AG04450 (cell line): Measurements from ENCODE around the gene CASQ1. TPM values are rescaled to one million over a fixed set of nuclear protein-coding genes. Genes with fewer than 3 reads are reported as not detected.

Experiments
- CTCF ChIA-PET: fragments of 300-600, 350-600 bp; formaldehyde crosslinking; extraction: SDS; loops from one replicate; lab custom pipeline; 2022; ENCODE audit warnings: antibody characterized with exemption, inconsistent platforms; lab: Charles Lee
- POLR2A ChIA-PET: fragments of 350-600 bp; formaldehyde crosslinking; extraction: SDS; loops from one replicate; lab custom pipeline; 2021; ENCODE audit warnings: antibody characterized with exemption, inconsistent platforms; lab: Yijun Ruan, JAX
- DNase-seq: peaks from one replicate; pipeline ENCODE4 v3.0.0-alpha.2; 2011; ENCODE audit warnings: low read depth, low spot score
- H3K27ac ChIP-seq: one replicate; pipeline ENCODE4 v1.5.1; 2012; ENCODE audit warnings: low read depth, low read length, control low read depth
- H3K27me3 ChIP-seq: one replicate; pipeline ENCODE4 v1.6.0; 2012; ENCODE audit warnings: low read length; ENCODE audit not compliant: control insufficient read depth, insufficient read depth
- H3K4me3 ChIP-seq: 2 replicates; pipeline ENCODE4 v1.5.1; 2011; ENCODE audit warnings: mild to moderate bottlenecking, low read depth, low read length, control low read depth
- H3K9me3 ChIP-seq: 2 replicates; pipeline ENCODE4 v1.5.1; 2012; ENCODE audit warnings: low read length; ENCODE audit not compliant: control insufficient read depth, insufficient read depth
- polyA plus RNA-seq: library from polyadenylated mRNA; depleted of rRNA; stranded (reverse); fragments of >200 nt; gene quantifications from 2 replicates; pipeline ENCODE4 v1.2.3, GENCODE V29; 2011
- TF ChIP-seq, protein P1 (sequence below): IDR thresholded peaks from 2 replicates; pipeline ENCODE4 v1.5.1; 2011; ENCODE audit warnings: low read depth, low read length, control low read depth, inconsistent platforms

CASQ1 gene
- polyA plus RNA-seq, 1 experiment: 0.17 TPM

- no peak overlapping the region for H3K27ac ChIP-seq
- no peaks in the 10 kb centered on the region for H3K9me3 ChIP-seq
- ChIA-PET CTCF (interaction anchor here (0.7 to 1.2 kb wide), 4 partner anchors 23 to 85 kb away, joined by 3 to 5 read pairs (median 4); no protein-coding TSS in a partner anchor), POLR2A (no interaction called here)
- TF ChIP-seq, protein P1, sequence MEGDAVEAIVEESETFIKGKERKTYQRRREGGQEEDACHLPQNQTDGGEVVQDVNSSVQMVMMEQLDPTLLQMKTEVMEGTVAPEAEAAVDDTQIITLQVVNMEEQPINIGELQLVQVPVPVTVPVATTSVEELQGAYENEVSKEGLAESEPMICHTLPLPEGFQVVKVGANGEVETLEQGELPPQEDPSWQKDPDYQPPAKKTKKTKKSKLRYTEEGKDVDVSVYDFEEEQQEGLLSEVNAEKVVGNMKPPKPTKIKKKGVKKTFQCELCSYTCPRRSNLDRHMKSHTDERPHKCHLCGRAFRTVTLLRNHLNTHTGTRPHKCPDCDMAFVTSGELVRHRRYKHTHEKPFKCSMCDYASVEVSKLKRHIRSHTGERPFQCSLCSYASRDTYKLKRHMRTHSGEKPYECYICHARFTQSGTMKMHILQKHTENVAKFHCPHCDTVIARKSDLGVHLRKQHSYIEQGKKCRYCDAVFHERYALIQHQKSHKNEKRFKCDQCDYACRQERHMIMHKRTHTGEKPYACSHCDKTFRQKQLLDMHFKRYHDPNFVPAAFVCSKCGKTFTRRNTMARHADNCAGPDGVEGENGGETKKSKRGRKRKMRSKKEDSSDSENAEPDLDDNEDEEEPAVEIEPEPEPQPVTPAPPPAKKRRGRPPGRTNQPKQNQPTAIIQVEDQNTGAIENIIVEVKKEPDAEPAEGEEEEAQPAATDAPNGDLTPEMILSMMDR: no peak
- peaks cover 27% of the 10 kb centered on the region for H3K27me3 ChIP-seq
- no peak overlapping the region for H3K4me3 ChIP-seq
- DNase-seq: no peak
These were observed 20.6 kb upstream of the CASQ1 start for GRCh38 chr1:160169553-160170399.

- no peak overlapping the region for H3K4me3 ChIP-seq
- CTCF ChIA-PET: interaction anchor here (0.9 to 1.2 kb wide), 2 partner anchors 22 to 81 kb away, joined by 4 read pairs; no protein-coding TSS in a partner anchor
- no peak for DNase-seq
- TF ChIP-seq, protein P1: no peak
- POLR2A ChIA-PET: no interaction called here
- H3K27me3 ChIP-seq: peaks cover 33% of the 10 kb centered on the region
- no peak overlapping the region for H3K27ac ChIP-seq
- no peaks in the 10 kb centered on the region for H3K9me3 ChIP-seq
These were observed 19.0 kb upstream of the CASQ1 start for GRCh38 chr1:160171354-160171753.

DNA sequence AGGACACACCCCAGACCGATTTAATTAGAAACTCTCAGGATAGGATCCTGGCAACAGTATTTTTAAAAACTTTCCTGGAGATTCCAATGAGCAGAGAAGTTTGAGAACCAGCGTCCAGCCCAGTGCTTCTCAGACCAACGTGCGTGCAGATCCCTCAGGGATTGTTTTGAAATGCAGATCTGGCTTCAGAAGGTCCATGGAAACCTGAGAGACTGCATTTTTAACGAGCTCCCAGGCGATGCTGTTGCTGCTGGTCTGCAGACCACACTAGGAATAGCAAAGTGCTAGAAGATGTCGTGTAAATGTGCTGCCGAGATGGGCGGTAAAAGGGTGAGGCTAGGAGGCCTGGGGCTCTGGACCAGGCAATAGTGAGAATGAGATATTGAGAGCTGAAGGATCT, 18.4 kb upstream of the CASQ1 start:
- no peak overlapping the region for H3K27ac ChIP-seq
- CTCF ChIA-PET: interaction anchor here (0.6 kb wide), 1 partner anchor 21 kb away, joined by 4 read pairs; no protein-coding TSS in a partner anchor

DNA sequence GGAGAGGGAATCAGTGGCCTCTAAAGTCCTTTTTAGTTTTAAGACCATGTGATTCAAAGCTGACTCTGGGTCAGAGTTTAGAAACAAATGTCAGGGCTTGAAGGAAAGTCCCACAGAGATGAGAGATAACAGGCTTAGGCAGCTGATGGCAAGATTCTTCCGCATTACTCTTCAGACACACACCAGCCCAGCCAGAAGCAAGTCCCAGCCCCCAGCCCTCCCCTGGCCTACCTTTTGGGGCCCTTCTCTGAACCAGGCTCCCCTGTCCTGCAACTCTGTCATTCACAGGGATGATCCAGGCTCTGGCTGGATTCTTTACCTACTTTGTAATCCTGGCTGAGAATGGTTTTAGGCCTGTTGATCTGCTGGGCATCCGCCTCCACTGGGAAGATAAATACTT, 13.1 kb upstream of the CASQ1 start:
- TF ChIP-seq, protein P1: no peak
- Histone ChIP-seq H3K27ac (no peak overlapping the region), H3K27me3 (peaks cover 20% of the 10 kb centered on the region), H3K9me3 (no peaks in the 10 kb centered on the region), H3K4me3 (no peak overlapping the region)
- DNase-seq: no peak
- POLR2A ChIA-PET: no interaction called here
- CTCF ChIA-PET: interaction anchor here (0.5 to 0.8 kb wide), 2 partner anchors 92 to 435 kb away, joined by 3 to 4 read pairs; no protein-coding TSS in a partner anchor

More for the DNA sequence above, 18.4 kb upstream of the CASQ1 start:
- POLR2A ChIA-PET: no interaction called here
- TF ChIP-seq, protein P1: no peak
- DNase-seq: no peak
- Histone ChIP-seq H3K27me3 (peaks cover 28% of the 10 kb centered on the region), H3K4me3 (no peak overlapping the region), H3K9me3 (no peaks in the 10 kb centered on the region)

GRCh38 chr1:160177667-160178066, 12.7 kb upstream of the CASQ1 start:
- H3K27me3 ChIP-seq: peaks cover 20% of the 10 kb centered on the region
- POLR2A ChIA-PET: no interaction called here
- no peaks in the 10 kb centered on the region for H3K9me3 ChIP-seq
- CTCF ChIA-PET: interaction anchor here (0.5 to 0.8 kb wide), 2 partner anchors 92 to 434 kb away, joined by 3 to 4 read pairs; no protein-coding TSS in a partner anchor
- TF ChIP-seq, protein P1: no peak
- no peak for DNase-seq
- no peak overlapping the region for H3K4me3 ChIP-seq
- H3K27ac ChIP-seq: no peak overlapping the region
